ENCODE results near the gene MYOCD.

DNA sequence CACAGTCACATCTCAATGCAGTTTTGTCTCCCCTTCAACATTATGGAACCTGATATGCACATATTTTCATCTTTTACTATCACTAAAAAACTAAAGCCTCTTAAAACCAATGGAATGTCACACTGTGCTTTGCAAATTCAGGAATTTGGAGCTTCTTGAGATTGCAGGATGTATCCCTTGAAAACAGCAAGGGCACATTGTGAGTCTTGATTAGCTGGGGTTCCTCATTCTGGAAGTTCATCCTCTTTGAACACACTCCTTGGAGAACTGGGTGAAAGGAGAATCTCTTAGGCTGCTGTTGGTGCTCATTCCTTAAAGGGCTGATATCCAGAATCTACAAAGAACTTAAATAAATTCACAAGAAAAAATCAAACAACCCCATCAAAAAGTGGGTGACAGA lies 21.1 kb upstream of the MYOCD start:
- TF ChIP-seq, protein P1, sequence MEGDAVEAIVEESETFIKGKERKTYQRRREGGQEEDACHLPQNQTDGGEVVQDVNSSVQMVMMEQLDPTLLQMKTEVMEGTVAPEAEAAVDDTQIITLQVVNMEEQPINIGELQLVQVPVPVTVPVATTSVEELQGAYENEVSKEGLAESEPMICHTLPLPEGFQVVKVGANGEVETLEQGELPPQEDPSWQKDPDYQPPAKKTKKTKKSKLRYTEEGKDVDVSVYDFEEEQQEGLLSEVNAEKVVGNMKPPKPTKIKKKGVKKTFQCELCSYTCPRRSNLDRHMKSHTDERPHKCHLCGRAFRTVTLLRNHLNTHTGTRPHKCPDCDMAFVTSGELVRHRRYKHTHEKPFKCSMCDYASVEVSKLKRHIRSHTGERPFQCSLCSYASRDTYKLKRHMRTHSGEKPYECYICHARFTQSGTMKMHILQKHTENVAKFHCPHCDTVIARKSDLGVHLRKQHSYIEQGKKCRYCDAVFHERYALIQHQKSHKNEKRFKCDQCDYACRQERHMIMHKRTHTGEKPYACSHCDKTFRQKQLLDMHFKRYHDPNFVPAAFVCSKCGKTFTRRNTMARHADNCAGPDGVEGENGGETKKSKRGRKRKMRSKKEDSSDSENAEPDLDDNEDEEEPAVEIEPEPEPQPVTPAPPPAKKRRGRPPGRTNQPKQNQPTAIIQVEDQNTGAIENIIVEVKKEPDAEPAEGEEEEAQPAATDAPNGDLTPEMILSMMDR (IDR thresholded peaks at IDR 0.05; ENCODE audit: low read depth, low read length, missing input control): no peak
- TF ChIP-seq NR2F2 (IDR thresholded peaks at IDR 0.05): no peak
- no peak for TF ChIP-seq FOXA1 (IDR thresholded peaks at IDR 0.05)
- TF ChIP-seq REST (IDR thresholded peaks at IDR 0.05): no peak
- no peak for TF ChIP-seq TAF1 (conservative IDR thresholded peaks at IDR 0.05)
- TF ChIP-seq RAD21 (IDR thresholded peaks at IDR 0.05): no peak
- no peak for TF ChIP-seq ATF3 (IDR thresholded peaks at IDR 0.05)
- TF ChIP-seq EGR1 (IDR thresholded peaks at IDR 0.05; ENCODE audit: low read depth in 2 of 2): no peak
